NCI-H1694 (cell line): ENCODE results near the gene TRIM26.

Experiments used
- DNase-seq: peaks from one replicate; lab custom pipeline; 2025; lab: John Stamatoyannopoulos, UW

TRIM26 gene

DNA sequence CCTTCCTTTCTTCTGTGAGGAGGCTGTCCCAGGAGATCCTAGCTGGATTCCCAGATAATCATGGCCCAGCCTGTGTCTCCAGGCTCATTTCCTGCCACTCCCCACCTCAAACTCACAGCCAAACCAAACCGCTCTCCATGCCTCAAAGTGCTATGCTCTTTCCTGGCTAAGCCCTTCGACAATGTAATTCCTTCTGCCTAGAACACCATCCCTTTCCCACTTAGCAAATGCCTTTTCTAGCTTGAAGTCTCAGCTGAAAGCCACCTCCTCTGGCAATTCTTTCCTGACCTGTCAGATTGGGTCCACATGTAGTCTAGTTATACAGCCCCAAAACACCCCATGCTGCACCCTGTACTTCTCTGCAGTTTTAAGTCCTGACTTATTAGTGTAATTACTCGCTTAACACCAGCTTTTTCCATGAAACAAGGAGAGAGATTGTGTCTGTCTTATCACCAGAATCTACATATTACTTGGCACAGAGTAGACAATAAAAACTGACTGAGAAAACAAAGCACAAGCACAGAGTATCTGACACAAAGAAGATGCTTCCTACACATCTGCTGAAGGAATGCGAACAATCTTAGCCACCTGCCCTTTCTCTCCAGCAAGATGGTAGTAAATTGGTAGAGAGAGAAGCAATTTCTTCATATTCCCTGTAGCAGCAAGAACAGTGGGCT is 5.4 kb downstream of the TRIM26 start:
- no peak for DNase-seq

DNA sequence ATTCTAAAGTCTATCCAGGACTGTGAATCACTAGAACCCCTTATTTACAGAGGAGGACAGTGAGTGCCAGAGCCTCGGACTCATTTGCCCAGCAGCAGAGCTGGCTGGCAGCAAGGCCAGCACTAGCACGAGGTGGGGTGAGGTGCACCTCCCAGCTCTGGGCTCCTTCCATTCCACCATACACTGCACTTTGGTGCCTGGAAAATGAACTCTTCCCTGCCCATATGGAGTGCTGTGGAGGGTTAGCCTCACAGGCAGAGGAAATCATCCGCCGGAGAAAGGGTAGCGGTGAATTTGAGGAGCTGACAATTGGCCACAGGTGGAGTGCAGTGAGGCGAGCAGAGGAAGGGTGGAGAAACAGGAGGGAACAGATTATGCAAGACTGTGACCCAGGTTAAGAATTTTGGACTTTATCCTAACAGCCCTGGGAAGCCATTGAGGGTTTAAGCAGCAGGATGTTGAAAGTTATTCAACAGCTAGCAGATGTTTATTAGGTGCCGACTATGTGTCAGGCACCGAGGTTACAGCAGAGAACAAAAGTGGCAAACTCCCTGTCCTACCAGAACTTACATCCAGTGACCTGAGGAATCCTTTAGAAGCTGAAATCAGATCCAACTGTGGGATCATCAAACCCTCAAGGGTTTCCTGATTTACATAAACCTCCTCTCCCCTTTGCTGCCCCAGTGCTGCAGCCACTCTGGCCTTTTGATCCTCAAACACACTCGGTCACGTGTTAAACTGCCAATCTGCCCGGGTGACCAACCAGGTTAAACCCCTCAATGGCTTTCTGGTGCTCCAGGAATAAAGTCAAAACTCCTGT is 6.2 kb downstream of the TRIM26 start:
- no peak for DNase-seq

DNA sequence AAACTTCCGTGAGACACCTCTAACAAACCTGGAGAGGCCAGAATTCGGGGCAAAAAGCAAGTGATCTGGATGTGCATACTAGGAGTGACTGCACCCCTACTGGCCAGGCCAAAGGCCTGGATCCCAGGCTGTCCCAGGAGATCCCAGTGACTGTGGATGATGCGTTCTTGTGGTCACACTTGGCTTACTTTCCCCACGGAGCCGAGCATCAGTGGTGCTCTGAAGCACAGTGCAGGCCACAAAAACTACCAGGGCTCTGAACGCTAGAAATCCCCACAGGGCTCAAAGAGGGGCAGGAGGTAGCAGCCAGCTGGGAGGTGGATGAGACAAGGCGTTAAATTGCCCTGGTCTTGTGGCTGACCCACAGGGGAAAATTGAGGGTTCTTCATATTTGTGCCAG is 7.1 kb downstream of the TRIM26 start:
- DNase-seq, result no peak

DNA sequence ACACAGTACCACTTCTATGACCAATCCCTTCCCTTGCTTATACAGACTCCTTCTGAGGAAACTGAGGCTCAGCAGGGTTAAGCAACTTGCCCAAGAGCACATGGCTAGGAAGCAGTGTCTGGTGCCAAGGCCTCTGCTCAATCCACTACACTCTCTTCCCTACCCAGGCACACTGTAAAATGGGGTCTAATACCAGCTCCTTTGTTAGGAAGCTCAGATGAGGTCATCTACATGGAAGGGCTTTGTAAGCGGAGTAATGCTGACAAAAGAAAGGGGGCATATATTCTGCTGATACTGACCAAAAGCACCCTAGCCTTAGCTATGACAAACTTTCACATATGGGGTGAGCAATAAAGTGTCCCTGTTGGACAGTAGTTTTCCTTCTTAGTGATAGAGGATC is 9.1 kb downstream of the TRIM26 start:
- no peak for DNase-seq

DNA sequence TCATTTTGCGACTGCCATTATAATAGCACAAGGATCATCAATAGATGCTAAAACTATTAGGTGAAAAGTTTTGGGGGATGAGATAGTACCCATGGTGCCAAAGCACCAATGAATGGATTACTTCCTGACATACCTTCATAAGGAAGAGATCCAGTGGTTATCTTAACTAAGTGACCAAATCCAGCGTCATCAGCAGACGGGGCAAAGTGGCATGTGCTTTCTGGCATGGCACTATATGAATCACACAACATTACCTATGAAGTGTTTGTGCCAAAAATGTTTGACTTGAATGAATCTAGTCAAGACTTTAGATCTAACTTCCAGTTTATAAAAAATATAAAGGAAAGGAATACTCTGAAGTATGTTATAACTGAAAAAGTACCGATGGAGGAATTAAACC is 10.8 kb downstream of the TRIM26 start:
- no peak for DNase-seq

DNA sequence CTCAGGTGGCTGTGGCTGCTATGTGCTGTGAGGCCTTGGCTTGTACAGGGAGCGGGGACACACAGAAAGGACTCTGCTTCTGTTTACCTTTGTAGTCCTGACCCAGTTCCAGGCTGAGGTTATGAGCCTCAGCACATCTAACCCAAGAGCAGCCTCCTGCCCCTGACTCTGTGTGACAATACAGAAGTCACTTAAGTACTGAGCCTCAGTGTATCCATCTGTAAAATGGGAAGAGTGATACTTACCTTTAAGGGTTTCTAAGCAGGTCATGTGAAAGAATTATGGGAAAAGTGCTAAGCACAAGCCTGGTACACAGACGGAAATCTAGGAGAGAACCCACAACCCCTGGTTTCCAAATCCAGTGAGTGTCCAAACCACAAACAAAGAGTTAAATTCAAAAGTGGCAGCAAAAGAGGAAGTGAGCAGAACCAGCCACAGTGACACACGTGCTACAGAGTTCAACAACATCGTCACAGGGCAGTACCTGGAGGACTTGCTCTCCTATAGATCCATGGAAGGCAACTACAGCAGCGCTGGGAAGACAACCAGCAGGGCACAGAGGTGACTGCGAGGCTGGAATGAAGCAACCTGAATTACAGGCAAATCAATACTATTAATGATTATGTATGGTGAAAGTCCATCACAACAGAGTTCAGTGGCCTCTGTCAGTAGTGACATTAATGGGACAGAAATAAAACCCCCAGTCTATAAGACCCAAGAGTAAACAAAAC is 12.5 kb downstream of the TRIM26 start:
- DNase-seq, result no peak

DNA sequence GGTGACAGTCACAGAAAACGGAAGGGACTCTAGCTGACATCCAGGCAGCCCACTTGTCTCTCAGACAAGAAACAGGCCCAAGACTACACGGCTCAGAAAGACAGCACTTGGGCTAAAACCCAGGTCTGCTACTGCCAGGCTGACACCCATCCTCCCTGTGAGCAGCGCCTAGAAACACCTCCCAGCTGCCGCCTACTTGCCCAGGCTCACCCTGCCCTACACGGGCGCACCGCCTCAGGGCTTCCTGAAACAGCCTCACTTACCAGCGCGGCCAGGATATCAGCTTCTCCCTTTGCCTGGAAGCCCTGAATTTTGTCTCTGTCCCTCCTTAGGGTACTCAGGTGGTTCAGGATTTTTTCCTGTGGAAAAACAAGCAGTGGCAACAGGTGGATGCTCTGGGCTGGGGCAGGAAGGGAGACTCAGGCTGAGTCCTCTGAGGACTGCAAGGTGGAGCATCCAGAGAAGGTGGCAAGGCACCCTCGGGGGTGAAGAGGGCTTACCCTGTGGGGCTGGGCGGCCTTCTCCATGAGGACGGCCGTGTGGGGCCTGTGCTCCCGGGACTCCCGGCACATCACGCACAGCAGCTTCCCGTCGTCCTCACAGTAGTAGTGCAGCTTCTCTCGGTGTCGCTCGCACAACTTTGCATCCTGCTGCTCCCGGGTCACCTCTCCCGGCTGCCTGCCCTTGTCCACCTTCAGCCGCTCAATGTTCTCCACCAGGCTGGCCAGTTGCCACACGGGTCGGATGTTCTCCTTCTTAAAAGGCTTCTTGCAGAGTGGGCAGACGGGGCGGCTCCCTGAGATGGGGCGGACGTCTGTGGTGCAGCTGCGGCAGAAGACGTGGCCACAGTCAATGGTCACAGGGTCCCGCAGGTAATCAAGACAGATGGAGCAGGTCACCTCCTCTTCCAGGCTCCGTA is 14.8 kb downstream of the TRIM26 start:
- no peak for DNase-seq

DNA sequence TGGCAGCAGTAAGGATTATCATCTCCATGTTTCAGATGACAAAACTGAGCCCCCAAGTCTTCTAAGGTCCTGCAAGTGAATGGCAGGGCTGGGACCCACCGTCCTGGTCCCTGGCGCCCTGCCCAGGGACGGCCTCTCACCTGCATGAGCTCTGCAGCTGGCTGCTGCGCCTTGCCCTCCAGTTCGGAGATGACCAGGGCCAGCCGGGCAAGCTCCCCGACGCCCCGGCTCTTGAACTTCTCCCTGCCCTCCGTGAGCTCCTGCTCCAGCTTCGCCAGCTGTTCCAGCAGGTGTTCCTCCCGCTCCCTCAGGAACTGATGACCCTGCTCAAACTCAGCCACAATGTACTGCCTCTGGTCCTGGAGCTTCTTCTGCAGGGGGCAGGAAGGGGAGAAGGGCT is 16.8 kb downstream of the TRIM26 start:
- no peak for DNase-seq

DNA sequence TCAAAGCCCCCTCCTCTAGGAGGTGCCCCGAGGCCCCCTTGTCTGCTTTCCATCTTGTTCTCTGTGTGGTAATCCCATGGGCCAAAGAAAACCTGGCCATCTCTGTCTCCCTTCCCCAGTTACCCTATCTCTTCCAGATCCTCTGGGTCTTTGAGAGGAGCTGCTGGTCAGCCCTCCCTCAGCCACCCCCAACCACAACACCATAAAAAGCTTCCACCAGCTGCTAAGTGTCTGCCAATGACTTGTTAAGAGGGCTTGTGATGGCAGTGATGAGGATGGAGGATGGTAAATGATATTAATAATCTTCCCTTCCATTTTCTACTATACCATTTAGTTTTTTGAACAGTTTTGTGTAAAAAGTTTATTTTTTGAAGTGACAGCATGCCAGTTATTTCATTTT is 17.3 kb downstream of the TRIM26 start:
- no peak for DNase-seq

DNA sequence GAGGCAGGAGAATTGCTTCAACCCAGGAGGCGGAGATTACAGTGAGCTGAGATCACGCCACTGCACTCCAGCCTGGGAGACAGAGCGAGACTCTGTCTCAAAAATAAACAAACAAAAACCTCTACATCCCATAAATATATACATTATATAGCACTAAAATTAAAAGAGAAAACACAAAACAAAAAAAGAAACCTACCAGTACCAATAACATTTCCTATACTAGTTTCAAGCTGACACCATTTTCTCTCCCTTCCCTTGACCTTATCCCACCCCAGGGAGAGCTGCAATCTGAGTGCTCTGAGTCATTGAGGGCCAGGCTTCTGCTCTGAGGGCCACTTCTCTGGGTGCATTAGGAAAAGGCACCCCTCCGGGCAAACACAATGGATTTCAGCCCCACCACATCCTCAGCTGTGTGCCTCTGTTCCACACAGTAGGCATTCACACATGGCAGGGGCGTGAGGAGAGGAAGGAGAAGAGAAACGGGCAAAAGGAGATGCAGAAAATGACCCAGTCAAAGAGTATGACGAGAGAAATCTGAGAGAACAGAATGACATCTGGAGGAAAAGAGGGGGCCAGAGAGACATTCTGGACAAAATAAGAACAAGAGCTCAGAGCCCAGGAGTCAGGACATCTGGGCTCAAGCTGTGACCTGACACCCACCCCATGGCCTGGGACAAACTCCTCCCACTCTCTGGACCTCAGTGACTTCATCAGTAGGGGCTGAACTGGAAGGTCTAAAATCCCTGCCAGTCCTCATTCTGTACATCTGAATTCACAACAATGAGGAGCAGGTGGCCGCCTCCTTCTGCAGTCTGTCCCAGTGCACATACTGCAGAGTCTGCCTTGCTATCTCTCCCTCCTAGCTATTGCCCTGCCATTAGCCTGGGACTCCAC is 18.2 kb downstream of the TRIM26 start:
- DNase-seq, result no peak

DNA sequence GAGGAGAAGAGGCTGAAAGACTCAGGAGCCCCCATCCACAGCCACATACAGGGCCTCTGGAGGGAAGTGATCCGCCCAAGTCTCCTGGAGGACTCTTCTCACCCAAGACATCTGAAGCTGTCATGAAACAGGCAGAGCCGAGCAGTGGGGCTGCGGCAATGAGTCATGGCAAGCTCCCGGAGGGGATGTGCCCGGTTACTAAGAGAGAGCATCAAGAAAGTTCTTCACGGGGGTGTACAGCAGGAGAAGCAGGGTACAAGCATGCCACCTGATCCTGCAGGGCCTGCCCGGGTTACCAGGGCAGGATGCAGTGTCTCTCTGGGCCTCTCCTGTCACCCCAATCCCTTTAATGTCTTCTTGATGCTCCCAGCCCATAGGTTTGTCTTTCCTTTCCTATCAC is 21.1 kb downstream of the TRIM26 start:
- no peak for DNase-seq

DNA sequence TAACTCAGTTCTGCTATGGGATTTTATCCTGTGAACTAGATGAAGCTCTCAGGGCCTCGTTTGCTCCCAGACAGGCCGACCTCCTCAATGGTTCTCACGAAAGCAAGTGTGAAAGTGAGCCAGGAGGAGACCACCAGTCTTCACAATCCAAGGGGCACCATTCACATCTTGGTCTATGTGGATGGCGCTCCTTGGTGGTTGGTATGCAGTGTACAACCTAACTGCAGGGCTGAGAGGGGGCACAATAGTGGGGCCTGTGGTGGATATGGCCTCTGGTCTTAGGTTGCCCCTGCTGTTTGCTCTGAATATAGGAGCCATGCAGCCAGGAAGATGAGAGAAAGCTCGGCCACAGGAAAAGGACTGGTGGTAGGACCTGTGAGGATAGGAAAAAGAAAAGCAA is 24.7 kb downstream of the TRIM26 start:
- no peak for DNase-seq

DNA sequence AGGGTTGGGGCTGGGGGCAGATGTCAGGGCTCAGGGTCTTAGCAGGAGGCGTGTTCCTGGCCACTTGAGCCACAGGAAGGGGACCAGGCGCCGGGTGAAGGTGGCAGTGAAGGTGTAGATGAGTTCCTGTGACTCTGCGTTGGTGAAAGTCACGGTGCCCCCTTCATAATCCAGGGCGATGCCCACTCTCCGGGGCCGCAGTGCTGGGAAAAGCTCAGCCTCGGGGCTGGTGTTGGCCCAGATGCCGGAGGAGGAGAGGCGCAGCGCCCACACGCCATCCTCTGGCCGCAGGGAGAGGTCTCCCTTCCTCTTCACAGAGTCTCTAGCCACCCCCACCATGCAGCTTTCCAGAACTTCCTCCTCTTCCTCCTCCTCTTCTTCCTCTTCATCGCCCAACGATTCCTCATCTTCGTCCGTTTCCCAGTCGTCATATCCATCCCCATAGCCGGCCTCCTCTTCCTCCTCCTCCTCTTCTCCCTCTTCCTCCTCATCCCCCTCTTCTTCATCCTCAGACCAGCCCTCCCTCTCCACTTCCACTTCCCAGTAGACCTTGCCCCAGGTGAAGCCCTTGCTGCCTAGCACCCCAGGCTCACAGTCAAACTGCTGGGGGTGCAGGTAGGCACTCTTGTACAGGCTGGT is 27.2 kb downstream of the TRIM26 start:
- no peak for DNase-seq

DNA sequence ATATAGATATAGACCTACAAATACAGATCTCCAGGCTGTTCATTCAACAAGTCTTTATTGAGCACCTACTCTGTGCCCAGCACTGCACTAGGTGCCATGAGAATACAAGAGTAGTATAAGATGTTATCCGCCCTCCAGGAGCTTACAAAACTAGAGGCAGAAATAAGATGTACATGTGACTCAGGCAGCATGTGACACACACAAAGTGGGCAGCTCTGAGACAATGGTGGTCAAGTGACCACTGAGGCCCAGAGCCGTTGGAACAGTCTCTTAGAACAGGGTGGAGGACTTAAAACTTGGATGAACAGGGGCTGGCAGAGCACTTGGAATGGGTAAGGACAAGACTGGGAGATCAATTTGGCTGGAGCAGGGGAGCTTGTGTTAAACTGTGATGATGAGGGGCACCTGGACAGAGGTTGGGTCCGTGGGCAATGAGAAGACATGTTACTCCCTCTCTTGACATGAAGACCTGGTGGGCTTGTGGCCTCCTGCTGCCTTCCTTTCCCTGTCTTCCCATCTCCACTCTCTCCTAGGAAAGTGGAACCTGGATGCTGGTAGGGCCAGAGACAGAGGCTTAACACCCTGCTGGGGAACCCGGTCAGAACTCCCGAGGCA is 28.7 kb downstream of the TRIM26 start:
- no peak for DNase-seq

DNA sequence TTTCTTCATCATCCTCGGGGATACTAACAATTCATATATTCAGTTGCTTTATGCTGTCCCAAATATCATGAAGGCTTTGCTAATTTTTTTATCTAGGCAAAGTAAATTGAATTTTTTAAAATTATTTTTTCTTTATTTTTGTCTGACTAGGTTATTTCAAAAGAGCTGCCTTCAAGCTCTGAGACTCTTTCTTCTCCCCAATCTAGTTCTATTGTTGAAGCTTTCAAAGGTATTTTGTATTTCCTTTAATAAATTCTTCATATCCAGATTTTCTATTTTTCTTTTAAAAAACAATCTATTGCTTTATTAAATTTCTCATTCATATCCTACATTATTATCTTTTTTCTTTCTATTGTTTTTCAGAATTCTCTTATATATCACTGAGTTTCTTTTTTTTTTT is 33.1 kb downstream of the TRIM26 start:
- no peak for DNase-seq

DNA sequence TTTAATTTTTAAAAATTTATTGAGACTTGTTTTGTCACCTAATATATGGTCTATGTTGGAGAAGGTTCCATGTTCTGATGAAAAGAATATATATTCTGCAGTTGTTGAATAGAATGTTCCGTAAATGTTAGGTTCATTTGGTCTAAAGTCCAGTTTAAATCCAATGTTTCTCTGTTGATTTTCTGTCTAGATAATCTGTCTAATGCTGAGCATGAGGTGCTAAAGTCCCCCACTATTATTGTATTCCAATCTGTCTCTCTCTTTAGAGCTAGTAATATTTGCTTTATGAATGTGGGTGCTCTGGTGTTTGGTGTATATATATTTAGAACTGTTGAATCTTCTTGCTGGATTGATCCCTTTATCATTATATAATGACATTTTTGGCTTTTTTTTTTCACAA is 34.4 kb downstream of the TRIM26 start:
- no peak for DNase-seq

DNA sequence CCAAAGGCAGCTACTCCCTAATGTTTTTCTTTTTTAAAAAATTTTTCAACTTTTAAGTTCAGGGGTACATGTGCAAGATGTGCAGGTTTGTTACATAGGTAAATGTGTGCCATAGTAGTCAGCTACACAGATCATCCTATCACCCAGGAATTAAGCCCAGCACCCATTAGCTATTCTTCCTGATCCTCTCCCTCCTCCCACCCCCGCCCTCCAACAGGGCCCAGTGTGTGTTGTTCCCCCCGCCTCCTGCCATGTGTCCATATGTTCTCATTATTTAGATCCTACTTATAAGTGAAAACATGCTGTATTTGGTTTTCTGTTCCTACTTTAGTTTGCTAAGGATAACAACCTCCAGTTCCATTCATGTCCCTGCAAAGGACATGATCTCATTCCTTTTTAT is 37.4 kb downstream of the TRIM26 start:
- peak; percentile 9 for DNase-seq

DNA sequence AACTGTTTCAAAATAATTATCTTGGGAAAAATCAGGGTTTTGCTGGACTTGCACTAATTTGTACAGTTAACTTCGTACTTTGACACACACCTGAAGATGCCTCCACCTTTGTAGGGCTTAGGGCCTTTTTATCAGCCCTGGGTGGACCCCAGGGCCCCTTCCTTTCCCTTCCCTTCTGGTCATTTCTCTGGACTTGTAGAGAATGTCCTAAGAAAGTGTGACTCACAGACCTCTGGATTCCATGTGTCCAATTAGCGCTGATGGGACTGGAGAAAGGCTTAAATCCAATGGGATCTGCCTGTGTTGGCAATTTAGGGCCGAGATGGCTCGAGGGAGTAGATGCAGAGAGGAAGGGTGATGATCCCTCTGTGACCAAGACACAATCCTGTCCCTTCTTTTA is 40.5 kb downstream of the TRIM26 start:
- no peak for DNase-seq

DNA sequence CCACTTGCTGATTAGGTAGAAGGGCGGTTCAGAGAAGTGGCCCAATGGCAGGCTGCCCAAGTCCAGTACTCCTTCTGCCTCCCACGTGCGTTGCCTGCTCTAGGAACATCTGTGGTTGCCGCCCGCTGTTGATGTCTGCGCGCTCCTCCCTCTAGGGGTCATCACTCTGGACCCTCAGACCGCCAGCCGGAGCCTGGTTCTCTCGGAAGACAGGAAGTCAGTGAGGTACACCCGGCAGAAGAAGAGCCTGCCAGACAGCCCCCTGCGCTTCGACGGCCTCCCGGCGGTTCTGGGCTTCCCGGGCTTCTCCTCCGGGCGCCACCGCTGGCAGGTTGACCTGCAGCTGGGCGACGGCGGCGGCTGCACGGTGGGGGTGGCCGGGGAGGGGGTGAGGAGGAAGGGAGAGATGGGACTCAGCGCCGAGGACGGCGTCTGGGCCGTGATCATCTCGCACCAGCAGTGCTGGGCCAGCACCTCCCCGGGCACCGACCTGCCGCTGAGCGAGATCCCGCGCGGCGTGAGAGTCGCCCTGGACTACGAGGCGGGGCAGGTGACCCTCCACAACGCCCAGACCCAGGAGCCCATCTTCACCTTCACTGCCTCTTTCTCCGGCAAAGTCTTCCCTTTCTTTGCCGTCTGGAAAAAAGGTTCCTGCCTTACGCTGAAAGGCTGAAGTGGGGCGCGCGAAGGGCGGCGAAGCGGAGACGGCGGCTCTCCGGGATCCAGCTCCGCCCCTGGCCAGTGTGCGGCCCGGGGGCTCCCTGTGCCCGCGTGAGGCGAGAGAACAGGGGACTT is 41.3 kb downstream of the TRIM26 start:
- no peak for DNase-seq
